NCI-H2107 treated with DMSO at 0.1 percent for 48 hours (cell line): ENCODE results near the gene SLC39A6.
"Not testable (repeated sequence)": the region's sequence is repeated elsewhere in the genome, so short reads cannot be mapped to it uniquely, and the experiment has no call there.

Source experiments
- DNase-seq: peaks from one replicate; lab custom pipeline; 2025; ENCODE audit not compliant: unreplicated experiment; lab: John Stamatoyannopoulos, UW

The SLC39A6 gene

GRCh38 chr18:36141576-36141975, 12.4 kb upstream of the SLC39A6 start:
- no peak for DNase-seq

- peak; percentile 91 for DNase-seq
These were observed 10.1 kb upstream of the SLC39A6 start for GRCh38 chr18:36139245-36139644.

GRCh38 chr18:36135264-36135663, 6.1 kb upstream of the SLC39A6 start:
- DNase-seq: no peak

GRCh38 chr18:36132756-36133155, 3.6 kb upstream of the SLC39A6 start:
- DNase-seq: no peak

- no peak for DNase-seq
These were observed 2.7 kb upstream of the SLC39A6 start for GRCh38 chr18:36131692-36132483.

- no peak for DNase-seq
These were observed 1.9 kb upstream of the SLC39A6 start for GRCh38 chr18:36130883-36131653.

- DNase-seq: no peak
These were observed 1.1 kb upstream of the SLC39A6 start for GRCh38 chr18:36130039-36130831.

- DNase-seq: no peak
These were observed 237 bp downstream of the SLC39A6 start for GRCh38 chr18:36128907-36129299.

GRCh38 chr18:36128530-36128870, 640 bp downstream of the SLC39A6 start:
- DNase-seq: no peak

GRCh38 chr18:36127836-36128529, 1.2 kb downstream of the SLC39A6 start:
- peak; percentile 14 for DNase-seq

- no peak for DNase-seq
These were observed 2.5 kb downstream of the SLC39A6 start for GRCh38 chr18:36126668-36127067.

GRCh38 chr18:36124841-36125240, 4.3 kb downstream of the SLC39A6 start:
- DNase-seq: no peak

- no peak for DNase-seq
These were observed 8.8 kb downstream of the SLC39A6 start for GRCh38 chr18:36120297-36120696.

GRCh38 chr18:36116771-36117170, 12.4 kb downstream of the SLC39A6 start:
- DNase-seq: not testable (repeated sequence)

- DNase-seq: no peak
These were observed 14.4 kb downstream of the SLC39A6 start for GRCh38 chr18:36114738-36115137.

GRCh38 chr18:36114251-36114650, 14.9 kb downstream of the SLC39A6 start:
- no peak for DNase-seq

- DNase-seq: no peak
These were observed 16.8 kb downstream of the SLC39A6 start for GRCh38 chr18:36112302-36112701.

GRCh38 chr18:36109737-36110136, 19.4 kb downstream of the SLC39A6 start:
- DNase-seq: no peak

GRCh38 chr18:36108601-36109000, 20.5 kb downstream of the SLC39A6 start:
- no peak for DNase-seq

GRCh38 chr18:36108196-36108595, 20.9 kb downstream of the SLC39A6 start:
- no peak for DNase-seq

GRCh38 chr18:36107477-36107876, 21.7 kb downstream of the SLC39A6 start:
- DNase-seq: no peak
